Parathyroid adenoma (tissue), 2 donors: ENCODE measurements around the gene LINGO3.
A peak's percentile ranks its signal among the peaks of the same experiment; 100 is the strongest.

Source experiments
- H2AFZ ChIP-seq: fragments of 300-600 bp; sonication (generic); one replicate; pipeline ENCODE4 v1.7.0; 2017; ENCODE audit warnings: antibody characterized with exemption, mild to moderate bottlenecking
- H3K27ac ChIP-seq: fragments of 300-600 bp; sonication (generic); one replicate; pipeline ENCODE4 v1.7.0; 2017
- H3K27me3 ChIP-seq: fragments of 300-600 bp; sonication (generic); one replicate; pipeline ENCODE4 v1.7.0; 2017; ENCODE audit warnings: low read length; ENCODE audit not compliant: control insufficient read depth, insufficient read depth
- H3K36me3 ChIP-seq: fragments of 300-600 bp; sonication (generic); one replicate; pipeline ENCODE4 v1.7.0; 2017; ENCODE audit warnings: low read length; ENCODE audit not compliant: control insufficient read depth, insufficient read depth
- H3K4me1 ChIP-seq: fragments of 300-600 bp; sonication (generic); one replicate; pipeline ENCODE4 v1.7.0; 2017; ENCODE audit warnings: control low read depth
- H3K4me2 ChIP-seq: fragments of 300-600 bp; sonication (generic); one replicate; pipeline ENCODE4 v1.7.0; 2017; ENCODE audit warnings: low read length
- H3K4me3 ChIP-seq: fragments of 300-600 bp; sonication (generic); one replicate; pipeline ENCODE4 v1.7.0; 2017; ENCODE audit warnings: low read depth, low read length
- H3K79me2 ChIP-seq: fragments of 300-600 bp; sonication (generic); one replicate; pipeline ENCODE4 v1.7.0; 2017; ENCODE audit warnings: control low read depth
- H3K9ac ChIP-seq: fragments of 300-600 bp; sonication (generic); one replicate; pipeline ENCODE4 v1.7.0; 2017; ENCODE audit warnings: mild to moderate bottlenecking
- H3K9me3 ChIP-seq: fragments of 300-600 bp; sonication (generic); one replicate; pipeline ENCODE4 v1.7.0; 2017; ENCODE audit warnings: low read length; ENCODE audit not compliant: control insufficient read depth
- CTCF ChIP-seq: fragments of 300-600 bp; sonication (generic); IDR thresholded peaks from one replicate; pipeline ENCODE4 v1.7.0; 2017; ENCODE audit warnings: antibody characterized with exemption, mild to moderate bottlenecking
- donor health status: primary hyperparathyroidism.

LINGO3 gene

DNA sequence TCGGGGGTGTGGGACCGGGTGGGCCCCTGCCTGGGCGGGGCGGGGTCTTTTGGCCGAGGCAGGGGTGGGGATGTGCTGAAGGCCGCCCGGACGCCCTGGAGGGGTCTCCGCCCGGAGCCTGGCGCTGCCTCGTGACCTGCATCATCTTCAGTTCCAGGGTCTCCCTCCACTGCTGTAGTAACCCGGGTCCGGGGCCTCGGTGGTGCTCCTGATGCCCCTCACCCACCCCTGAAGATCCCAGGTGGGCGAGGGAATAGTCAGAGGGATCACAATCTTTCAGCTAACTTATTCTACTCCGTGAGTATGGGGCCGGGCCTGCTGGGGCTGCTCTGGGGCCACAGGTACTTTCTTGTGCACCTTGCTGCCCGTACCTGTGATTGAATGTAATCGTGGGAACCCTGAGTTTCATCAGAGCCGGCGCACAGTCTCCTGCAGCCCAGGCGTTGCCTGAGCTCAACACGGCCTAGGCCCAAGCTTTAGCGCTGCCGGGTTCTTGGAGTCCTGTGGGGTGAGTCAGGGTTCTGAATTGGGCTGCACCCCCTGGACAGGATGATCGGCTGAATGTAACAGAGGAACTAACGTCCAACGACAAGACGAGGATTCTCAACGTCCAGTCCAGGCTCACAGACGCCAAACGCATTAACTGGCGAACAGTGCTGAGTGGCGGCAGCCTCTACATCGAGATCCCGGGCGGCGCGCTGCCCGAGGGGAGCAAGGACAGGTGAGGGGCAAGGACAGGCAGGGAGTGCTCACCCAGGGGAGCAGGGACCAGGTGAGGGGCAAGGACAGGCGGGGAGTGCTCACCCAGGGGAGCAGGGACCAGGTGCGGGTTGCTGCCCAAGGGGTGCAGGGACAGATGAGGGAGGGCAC lies 36.5 kb downstream of the LINGO3 start:
- TF ChIP-seq CTCF = no peak
- Histone ChIP-seq H3K9ac (peak overlapping the region; percentile 46), H3K36me3 (no peaks in the 10 kb centered on the region), H3K4me1 (peaks cover 16% of the 10 kb centered on the region), H3K4me3 (peak overlapping the region; percentile 81), H3K27me3 (no peaks in the 10 kb centered on the region), H3K27ac (peak overlapping the region; percentile 98), H3K9me3 (no peaks in the 10 kb centered on the region), H3K79me2 (peaks cover 29% of the 10 kb centered on the region), H2AFZ (no peak overlapping the region), H3K4me2 (peak overlapping the region; percentile 86)

DNA sequence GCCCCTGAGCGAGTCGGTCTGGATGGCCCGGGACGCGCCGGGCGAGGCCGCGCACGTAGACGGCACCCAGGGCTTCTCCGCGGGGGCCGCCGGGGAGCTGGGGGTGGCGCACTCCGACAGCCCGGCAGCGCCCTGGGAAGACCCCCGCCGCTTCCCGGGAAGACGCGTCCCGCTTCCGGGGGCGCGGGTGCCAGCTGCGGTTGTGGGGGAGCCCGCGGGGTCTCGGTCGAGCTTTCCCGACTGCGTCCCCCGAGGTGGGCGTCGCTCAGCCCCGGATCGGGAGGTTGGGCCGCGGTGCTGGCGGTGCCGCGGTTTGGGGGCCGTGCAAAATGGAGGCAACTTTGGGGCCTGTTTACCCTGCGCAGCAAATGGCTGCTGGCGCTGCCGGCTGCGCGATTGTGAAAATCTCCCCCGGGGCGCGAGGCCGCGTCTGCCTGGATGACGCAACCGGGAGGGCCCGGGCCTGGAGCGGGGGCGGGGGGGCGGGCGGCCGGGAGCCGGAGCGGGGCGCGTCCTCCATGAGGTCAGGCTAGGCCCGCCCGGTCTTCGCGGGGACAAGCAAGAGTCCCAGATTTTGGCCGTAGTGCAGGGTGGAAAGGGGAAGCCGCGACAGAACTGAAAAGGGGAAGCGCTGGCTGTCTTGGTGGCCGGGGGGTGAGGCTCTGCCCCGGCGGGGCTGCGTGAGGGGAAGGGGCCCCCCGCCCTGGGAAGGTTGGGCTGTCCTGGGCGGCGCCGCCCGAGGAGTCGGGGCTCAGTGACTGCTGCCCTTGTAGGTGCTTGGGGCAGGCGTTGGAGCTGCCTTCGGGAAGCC lies 37.3 kb downstream of the LINGO3 start:
- no peaks in the 10 kb centered on the region for H3K36me3 ChIP-seq
- H3K9me3 ChIP-seq = no peaks in the 10 kb centered on the region
- peak overlapping the region; percentile 86 for H3K4me2 ChIP-seq
- H3K9ac ChIP-seq = peak overlapping the region; percentile 99
- H3K79me2 ChIP-seq = peaks cover 29% of the 10 kb centered on the region
- peaks cover 16% of the 10 kb centered on the region for H3K4me1 ChIP-seq
- no peak overlapping the region for H2AFZ ChIP-seq
- peak overlapping the region; percentile 81 for H3K4me3 ChIP-seq
- H3K27ac ChIP-seq = peak overlapping the region; percentile 98
- no peaks in the 10 kb centered on the region for H3K27me3 ChIP-seq
- TF ChIP-seq CTCF = no peak

DNA sequence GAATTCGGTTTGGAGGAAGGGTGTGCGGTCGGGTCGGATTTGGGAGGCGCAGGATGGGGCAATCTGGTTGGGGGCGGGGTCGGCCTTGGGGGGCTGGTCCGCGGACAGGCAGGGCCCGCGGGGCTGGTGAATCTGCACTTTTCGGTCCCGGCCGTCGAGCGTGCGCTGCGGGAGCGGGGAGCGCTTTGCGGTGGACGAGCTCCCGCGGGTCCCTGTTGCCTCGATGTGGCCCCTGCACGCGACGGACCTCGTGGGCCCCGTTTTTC lies 37.9 kb downstream of the LINGO3 start:
- H3K9me3 ChIP-seq = no peaks in the 10 kb centered on the region
- H2AFZ ChIP-seq = no peak overlapping the region
- no peak for TF ChIP-seq CTCF
- H3K27me3 ChIP-seq = no peaks in the 10 kb centered on the region
- no peaks in the 10 kb centered on the region for H3K36me3 ChIP-seq
- peak overlapping the region; percentile 99 for H3K9ac ChIP-seq
- peak overlapping the region; percentile 86 for H3K4me2 ChIP-seq
- peak overlapping the region; percentile 81 for H3K4me3 ChIP-seq
- H3K4me1 ChIP-seq = peaks cover 16% of the 10 kb centered on the region
- H3K27ac ChIP-seq = peak overlapping the region; percentile 98
- peaks cover 29% of the 10 kb centered on the region for H3K79me2 ChIP-seq

DNA sequence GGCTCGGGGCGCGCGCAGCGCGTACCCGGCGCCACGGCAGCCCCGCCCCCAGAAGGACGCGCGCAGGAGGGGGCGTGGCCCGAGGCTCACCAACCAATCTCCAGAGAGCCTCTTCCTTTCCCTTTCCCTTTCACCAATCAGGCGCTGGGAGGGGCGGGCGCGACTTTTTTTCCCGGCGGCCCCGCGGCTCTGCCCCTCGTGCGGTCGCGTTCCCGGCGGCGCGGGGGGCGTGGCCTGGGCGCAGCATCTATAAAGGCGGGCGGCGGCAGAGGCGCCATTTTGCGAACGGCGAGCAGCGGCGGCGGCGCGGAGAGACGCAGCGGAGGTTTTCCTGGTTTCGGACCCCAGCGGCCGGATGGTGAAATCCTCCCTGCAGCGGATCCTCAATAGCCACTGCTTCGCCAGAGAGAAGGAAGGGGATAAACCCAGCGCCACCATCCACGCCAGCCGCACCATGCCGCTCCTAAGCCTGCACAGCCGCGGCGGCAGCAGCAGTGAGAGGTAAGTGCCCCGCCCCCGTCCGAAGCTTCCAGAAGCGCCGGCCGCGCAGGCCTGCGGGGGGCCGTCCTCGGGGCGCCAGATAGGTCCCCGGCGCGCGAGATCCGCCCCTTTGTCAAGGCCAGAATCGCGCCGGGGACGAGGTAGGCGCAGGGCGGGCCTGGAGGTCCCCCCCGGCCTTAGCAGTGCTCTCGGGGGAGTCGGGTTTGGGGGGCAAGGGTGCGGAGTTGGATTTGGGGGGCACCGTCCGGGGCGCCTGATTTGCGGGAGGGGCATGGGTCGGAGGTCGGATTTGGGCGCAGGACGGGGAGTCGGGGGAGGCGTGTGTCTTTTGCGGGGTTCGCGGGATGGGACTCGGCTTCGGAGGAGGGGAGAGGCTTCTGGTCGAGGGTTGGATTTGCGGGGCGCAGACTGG lies 38.5 kb downstream of the LINGO3 start:
- no peaks in the 10 kb centered on the region for H3K36me3 ChIP-seq
- peak overlapping the region; percentile 69 for H2AFZ ChIP-seq
- peak overlapping the region; percentile 88 for H3K4me2 ChIP-seq
- H3K9me3 ChIP-seq = no peaks in the 10 kb centered on the region
- TF ChIP-seq CTCF = peak; percentile 22
- peaks cover 16% of the 10 kb centered on the region for H3K4me1 ChIP-seq
- H3K79me2 ChIP-seq = peaks cover 29% of the 10 kb centered on the region
- peak overlapping the region; percentile 99 for H3K9ac ChIP-seq
- peak overlapping the region; percentile 81 for H3K4me3 ChIP-seq
- H3K27me3 ChIP-seq = no peaks in the 10 kb centered on the region
- peak overlapping the region; percentile 98 for H3K27ac ChIP-seq
